Measurements from ENCODE around the gene OR8H1. TPM values are rescaled to one million over a fixed set of nuclear protein-coding genes. Genes with fewer than 3 reads are reported as not detected.

The OR8H1 gene
- polyA plus RNA-seq, 1 of the 3 experiments (the other 2 are of a cell fraction) = not detected

GRCh38 chr11:56273854-56274253 lies 18.2 kb downstream of the OR8H1 start, which contains the start of gene OR5T1:
Gene OR5T1, plus strand, starts transcription at chr11:56274154. Its CDS starts 1,485 bp downstream, at chr11:56275639.
- no peak within 1 kb of the TSS for H3K9ac ChIP-seq
- CTCF ChIA-PET = interaction anchor here (0.6 kb wide), 1 partner anchor 22 kb away, joined by 4 read pairs; the partner anchor contains the start of gene OR5T3
- no peaks in the 10 kb centered on the region for H3K27me3 ChIP-seq (ENCODE audit: insufficient read depth)
- H3K36me3 ChIP-seq (replicated peaks in 1 of 2; ENCODE audit: control insufficient read depth in 1 of 2, insufficient read depth in 2 of 2, low read length in 1 of 2) = no peaks in the 10 kb centered on the region
- no peaks in the 10 kb centered on the region for H3K4me1 ChIP-seq (ENCODE audit: control insufficient read depth in 1 of 2, insufficient read depth in 2 of 2, low read depth in 1 of 2, low read length in 1 of 2)
- POLR2A ChIA-PET = no interaction called here
- H3K27ac ChIP-seq (ENCODE audit: low read depth in 2 of 2, low read length in 1 of 2) = no peak within 1 kb of the TSS
- H3K79me2 ChIP-seq (ENCODE audit: insufficient read depth) = no peaks in the 10 kb centered on the region
- H3F3A ChIP-seq (replicated peaks; ENCODE audit: insufficient read depth) = no peaks in the 10 kb centered on the region
- no peak for TF ChIP-seq ZBTB33 (IDR thresholded peaks at IDR 0.05; ENCODE audit: borderline replicate concordance, low read depth)
- H2AFZ ChIP-seq (ENCODE audit: low read depth) = no peak within 1 kb of the TSS
- DNase-seq = no peak
- H4K20me1 ChIP-seq (ENCODE audit: insufficient read depth) = no peaks in the 10 kb centered on the region
- no peak within 1 kb of the TSS for H3K4me3 ChIP-seq (ENCODE audit: low read depth in 2 of 2, low read length in 1 of 2)
- H3K9me3 ChIP-seq = no peaks in the 10 kb centered on the region
- H3K4me2 ChIP-seq = no peak within 1 kb of the TSS
- H3K9me2 ChIP-seq = no peaks in the 10 kb centered on the region

GRCh38 chr11:56271092-56271491 lies 21.0 kb downstream of the OR8H1 start:
- POLR2A ChIA-PET = no interaction called here
- Histone ChIP-seq H3K9me3 (no peaks in the 10 kb centered on the region), H3K9ac (no peak overlapping the region), H3K27ac (ENCODE audit: low read depth in 2 of 2, low read length in 1 of 2) (no peak overlapping the region), H3K27me3 (ENCODE audit: insufficient read depth) (no peaks in the 10 kb centered on the region), H3K79me2 (ENCODE audit: insufficient read depth) (no peaks in the 10 kb centered on the region), H3K4me1 (ENCODE audit: control insufficient read depth in 1 of 2, insufficient read depth in 2 of 2, low read depth in 1 of 2, low read length in 1 of 2) (no peaks in the 10 kb centered on the region), H3K4me2 (no peak overlapping the region), H3K4me3 (ENCODE audit: low read depth in 2 of 2, low read length in 1 of 2) (no peak overlapping the region), H3K9me2 (no peaks in the 10 kb centered on the region), H4K20me1 (ENCODE audit: insufficient read depth) (no peaks in the 10 kb centered on the region), H3K36me3 (replicated peaks in 1 of 2; ENCODE audit: control insufficient read depth in 1 of 2, insufficient read depth in 2 of 2, low read length in 1 of 2) (no peaks in the 10 kb centered on the region), H2AFZ (ENCODE audit: low read depth) (no peak overlapping the region), H3F3A (replicated peaks; ENCODE audit: insufficient read depth) (no peaks in the 10 kb centered on the region)
- DNase-seq = no peak
- CTCF ChIA-PET = no interaction called here
- TF ChIP-seq TAF1 (IDR thresholded peaks at IDR 0.05; ENCODE audit: borderline replicate concordance, low read depth, low read length) = no peak
- TF ChIP-seq GABPA (IDR thresholded peaks at IDR 0.05; ENCODE audit: low read depth) = no peak
- no peak for TF ChIP-seq USF2 (IDR thresholded peaks at IDR 0.05; ENCODE audit: borderline replicate concordance, low read depth, low read length)
- WGBS (ENCODE audit: low lambda C conversion rate) = 11% methylated on average over 3 of the region's 3 CpGs

- H3K27me3 ChIP-seq (ENCODE audit: insufficient read depth) = no peaks in the 10 kb centered on the region
- no peak within 1 kb of the TSS for H3K4me3 ChIP-seq (ENCODE audit: low read depth in 2 of 2, low read length in 1 of 2)
- ChIA-PET POLR2A (no interaction called here), CTCF (interaction anchor here (0.6 kb wide), 1 partner anchor 22 kb away, joined by 4 read pairs; the partner anchor contains the start of gene OR5T1)
- no peaks in the 10 kb centered on the region for H3K4me1 ChIP-seq (ENCODE audit: control insufficient read depth in 1 of 2, insufficient read depth in 2 of 2, low read depth in 1 of 2, low read length in 1 of 2)
- no peak within 1 kb of the TSS for H3K27ac ChIP-seq (ENCODE audit: low read depth in 2 of 2, low read length in 1 of 2)
- no peak within 1 kb of the TSS for H3K9ac ChIP-seq
- H3F3A ChIP-seq (replicated peaks; ENCODE audit: insufficient read depth) = no peaks in the 10 kb centered on the region
- H3K79me2 ChIP-seq (ENCODE audit: insufficient read depth) = no peaks in the 10 kb centered on the region
- H3K36me3 ChIP-seq (replicated peaks in 1 of 2; ENCODE audit: control insufficient read depth in 1 of 2, insufficient read depth in 2 of 2, low read length in 1 of 2) = no peaks in the 10 kb centered on the region
- no peak within 1 kb of the TSS for H2AFZ ChIP-seq (ENCODE audit: low read depth)
- TF ChIP-seq FOXJ3 (CRISPR knock-in tag; IDR thresholded peaks at IDR 0.05) = no peak
- TF ChIP-seq CTCF (IDR thresholded peaks at IDR 0.05) = no peak
- TF ChIP-seq JUND (IDR thresholded peaks at IDR 0.05) = no peak
- no peak for DNase-seq
- H3K9me2 ChIP-seq = no peaks in the 10 kb centered on the region
- H3K4me2 ChIP-seq = no peak within 1 kb of the TSS
- no peaks in the 10 kb centered on the region for H4K20me1 ChIP-seq (ENCODE audit: insufficient read depth)
- no peaks in the 10 kb centered on the region for H3K9me3 ChIP-seq
Measured at GRCh38 chr11:56251954-56252353, 40.1 kb downstream of the OR8H1 start, which contains the start of gene OR5T3. Gene OR5T3, plus strand, starts transcription at chr11:56252254. Its CDS starts 0 bp downstream, at chr11:56252254.

Other genes with a start within 250 kb of the OR8H1 start
- gene OR8I2, start 198.9 kb downstream of the OR8H1 start, polyA plus RNA-seq (2012; rRNA removed) = not detected in 2 replicates
- not detected in 2 replicates for gene OR8H2, start 188.6 kb downstream of the OR8H1 start, polyA plus RNA-seq (2012; rRNA removed)
- gene OR8H3, start 169.9 kb downstream of the OR8H1 start, polyA plus RNA-seq (2012; rRNA removed) = not detected in 2 replicates
- gene OR8J3, start 152.1 kb downstream of the OR8H1 start, polyA plus RNA-seq (2012; rRNA removed) = not detected in 2 replicates
- not detected in 2 replicates for gene OR8K5, start 131.9 kb downstream of the OR8H1 start, polyA plus RNA-seq (2012; rRNA removed)
- gene OR5J2, start 115.6 kb downstream of the OR8H1 start, polyA plus RNA-seq (2012; rRNA removed) = not detected in 2 replicates
- not detected in 2 replicates for gene OR5T2, start 58.0 kb downstream of the OR8H1 start, polyA plus RNA-seq (2012; rRNA removed)
- not detected in 2 replicates for gene OR5T3, start 40.0 kb downstream of the OR8H1 start, polyA plus RNA-seq (2012; rRNA removed)
- not detected in 2 replicates for gene OR5T1, start 18.1 kb downstream of the OR8H1 start, polyA plus RNA-seq (2012; rRNA removed)
- not detected in 2 replicates for gene OR8K3, start 22.9 kb upstream of the OR8H1 start, polyA plus RNA-seq (2012; rRNA removed)
- gene OR8K1, start 53.8 kb upstream of the OR8H1 start, polyA plus RNA-seq (2012; rRNA removed) = not detected in 2 replicates
- not detected in 2 replicates for gene OR8J1, start 62.0 kb upstream of the OR8H1 start, polyA plus RNA-seq (2012; rRNA removed)
- gene OR8U1, start 83.4 kb upstream of the OR8H1 start, polyA plus RNA-seq (2012; rRNA removed) = not detected in 2 replicates
- not detected in 2 replicates for gene OR5AL1, start 120.4 kb upstream of the OR8H1 start, polyA plus RNA-seq (2012; rRNA removed)
- not detected in 2 replicates for gene OR5M3, start 181.1 kb upstream of the OR8H1 start, polyA plus RNA-seq (2012; rRNA removed)
- gene OR5M8, start 199.1 kb upstream of the OR8H1 start, polyA plus RNA-seq (2012; rRNA removed) = not detected in 2 replicates

All from SK-N-SH (cell line).